ENCODE measurements around the gene PLPP7.
"Not testable (repeated sequence)": the region's sequence is repeated elsewhere in the genome, so short reads cannot be mapped to it uniquely, and the experiment has no call there.

PLPP7 gene

GRCh38 chr9:131289301-131290035 lies at the start of gene PLPP7:
Gene PLPP7, plus strand, starts transcription at chr9:131289723. Its CDS starts 275 bp downstream, at chr9:131289998.
- DNase-seq (ENCODE audit: low read depth in 2 of 2) = no peak

DNA sequence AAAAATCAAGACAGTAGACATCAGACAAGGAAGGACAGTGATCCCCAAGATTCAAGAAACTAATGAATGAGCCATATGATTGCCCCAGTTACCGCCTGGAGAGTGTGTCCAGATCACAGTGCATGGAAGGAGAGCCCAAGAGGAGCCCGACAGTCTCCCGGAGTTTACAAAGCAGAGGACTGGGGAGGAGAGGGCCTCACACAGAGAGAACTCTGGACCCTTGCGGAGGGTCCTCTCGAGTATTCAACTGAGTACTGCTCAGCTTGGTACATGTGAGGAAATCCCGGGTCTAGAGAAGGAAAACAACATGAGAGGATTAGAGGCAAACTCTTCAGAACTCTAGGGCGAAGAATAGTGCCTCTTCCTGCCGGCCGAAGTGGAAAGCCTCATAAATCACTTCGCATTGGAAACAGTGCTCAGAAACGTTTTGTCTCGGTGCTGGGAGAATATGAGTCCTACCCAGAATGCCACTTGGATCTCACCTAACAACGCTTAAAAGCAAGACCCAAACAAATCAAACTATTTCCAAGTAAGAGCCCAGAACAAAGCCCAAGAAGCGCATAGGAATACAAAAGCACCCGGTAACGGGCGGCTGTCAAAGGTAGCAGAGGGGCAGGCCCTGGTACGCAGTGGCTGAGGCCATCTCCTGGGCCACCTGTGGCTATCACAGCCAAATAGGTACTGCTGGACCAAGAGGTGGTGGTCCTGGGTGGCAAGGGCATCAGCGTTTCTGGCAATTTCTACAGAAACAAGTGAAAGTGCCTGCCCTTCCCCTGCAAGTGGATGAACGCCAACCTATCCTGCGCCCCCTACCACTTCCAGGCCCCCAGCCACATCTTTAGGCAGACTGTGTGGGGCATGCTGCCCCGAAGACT lies 49.2 kb upstream of the PLPP7 start:
- no peak for DNase-seq (ENCODE audit: low read depth in 2 of 2)

DNA sequence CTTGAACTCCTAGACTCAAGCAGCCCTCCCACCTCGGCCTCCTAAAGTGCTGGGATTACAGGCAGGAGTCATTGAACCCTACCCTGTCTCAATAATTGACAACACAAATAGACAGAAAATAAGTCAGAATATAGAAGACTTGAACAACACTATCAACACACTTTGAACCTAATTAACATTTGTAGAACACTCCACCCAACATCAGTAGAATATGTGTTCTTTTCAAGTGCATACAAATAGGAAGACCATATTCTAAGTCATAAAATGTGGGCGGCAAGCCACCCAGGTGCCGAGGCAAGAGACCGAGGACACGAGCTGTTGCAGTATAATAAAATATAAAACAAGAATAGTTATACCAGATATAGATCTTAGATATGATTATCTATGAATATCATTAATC lies 45.2 kb upstream of the PLPP7 start:
- DNase-seq (ENCODE audit: low read depth in 2 of 2) = not testable (repeated sequence)

DNA sequence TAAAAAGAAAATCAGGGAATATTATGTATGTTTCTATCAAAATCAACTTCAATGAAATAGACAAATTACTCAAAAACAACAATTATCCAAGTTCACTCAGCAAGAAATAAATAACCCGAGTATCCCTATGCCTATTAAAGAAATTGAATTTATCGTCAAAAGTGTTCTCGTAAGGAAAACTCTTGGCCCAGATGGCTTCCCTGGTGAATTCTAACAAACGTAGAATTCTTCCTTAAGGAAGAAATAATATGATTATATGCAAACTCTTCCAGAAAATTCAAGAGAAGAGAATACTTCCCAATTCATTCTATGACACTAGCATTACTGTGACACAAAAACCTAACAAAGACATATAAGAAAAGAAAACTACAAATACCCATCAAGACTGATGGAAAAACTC lies 42.9 kb upstream of the PLPP7 start:
- DNase-seq (ENCODE audit: low read depth in 2 of 2) = no peak

- DNase-seq (ENCODE audit: low read depth in 2 of 2) = no peak
Measured at GRCh38 chr9:131252120-131252519, 37.4 kb upstream of the PLPP7 start.

DNA sequence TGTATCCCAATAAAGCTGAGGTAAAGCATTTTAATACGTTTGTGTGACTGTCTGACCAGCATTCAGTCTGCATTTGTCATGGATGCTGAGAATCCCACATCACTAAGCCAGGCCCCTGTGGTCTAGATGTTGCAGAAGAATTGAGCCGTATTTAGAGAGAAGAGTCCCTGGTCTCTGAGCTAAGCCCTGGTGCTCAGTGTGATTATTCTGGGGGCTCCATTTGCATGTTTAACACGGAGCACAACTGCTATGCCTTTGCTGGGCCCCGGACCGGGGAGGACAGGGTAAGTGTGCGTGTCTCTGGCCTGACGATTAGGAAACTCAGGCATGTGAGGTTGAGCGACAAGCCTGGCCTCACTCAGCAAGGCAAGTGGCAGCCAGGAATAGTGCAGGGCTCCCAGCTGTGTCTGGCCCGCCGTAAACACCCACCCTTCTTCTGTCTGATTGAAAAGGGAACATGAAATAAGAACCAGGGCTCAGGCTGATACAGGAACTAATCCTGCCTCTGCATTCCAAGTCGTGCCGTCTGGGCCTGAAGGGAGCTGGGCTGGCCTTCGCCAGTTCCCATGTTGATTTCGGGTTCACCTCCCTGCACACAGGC lies 35.5 kb upstream of the PLPP7 start:
- no peak for DNase-seq (ENCODE audit: low read depth in 2 of 2)

DNA sequence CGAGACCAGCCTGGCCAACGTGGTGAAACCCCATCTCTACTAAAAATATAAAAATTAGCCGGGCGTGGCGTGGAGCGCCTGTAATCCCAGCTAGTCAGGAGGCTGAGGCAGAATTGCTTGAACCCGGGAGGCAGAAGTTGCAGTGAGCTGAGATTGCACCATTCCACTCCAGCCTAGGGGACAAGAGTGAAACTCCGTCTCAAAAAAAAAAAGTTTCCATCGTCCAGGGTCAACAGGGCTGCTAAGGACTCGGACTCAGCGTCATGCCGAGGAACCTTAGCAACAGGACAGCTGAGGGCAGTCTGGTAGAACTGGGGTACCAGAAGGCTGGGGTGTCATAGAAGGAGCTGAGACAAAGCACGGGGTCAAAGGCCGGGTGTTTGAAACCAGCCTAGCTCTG lies 34.9 kb upstream of the PLPP7 start:
- DNase-seq (ENCODE audit: low read depth in 2 of 2) = no peak

DNA sequence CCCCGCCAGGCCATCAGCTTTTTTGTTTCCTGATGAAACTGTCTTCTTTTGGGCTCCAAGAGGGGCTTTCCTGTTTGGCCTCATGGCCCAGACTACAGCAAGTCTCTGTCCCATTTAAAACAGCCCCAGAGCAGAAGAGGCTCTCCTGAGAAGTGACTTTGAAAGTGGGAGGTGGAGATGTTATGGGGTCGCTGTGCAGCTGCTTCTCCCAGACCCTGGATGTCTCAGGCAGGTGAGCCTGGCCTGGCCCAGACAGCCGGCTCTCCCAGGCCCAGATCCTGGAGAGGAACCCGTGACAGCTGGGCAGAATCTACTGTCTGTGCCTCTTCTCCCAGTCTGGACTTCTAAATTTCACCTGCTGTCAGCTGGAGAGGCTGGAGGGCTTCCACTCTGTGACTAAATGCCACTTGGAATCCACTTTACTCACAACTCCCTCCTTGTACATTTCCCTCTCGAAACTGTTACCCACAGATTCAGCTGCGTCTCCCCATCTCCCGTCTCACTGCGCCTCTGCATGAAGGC lies 33.8 kb upstream of the PLPP7 start:
- no peak for DNase-seq (ENCODE audit: low read depth in 2 of 2)

DNA sequence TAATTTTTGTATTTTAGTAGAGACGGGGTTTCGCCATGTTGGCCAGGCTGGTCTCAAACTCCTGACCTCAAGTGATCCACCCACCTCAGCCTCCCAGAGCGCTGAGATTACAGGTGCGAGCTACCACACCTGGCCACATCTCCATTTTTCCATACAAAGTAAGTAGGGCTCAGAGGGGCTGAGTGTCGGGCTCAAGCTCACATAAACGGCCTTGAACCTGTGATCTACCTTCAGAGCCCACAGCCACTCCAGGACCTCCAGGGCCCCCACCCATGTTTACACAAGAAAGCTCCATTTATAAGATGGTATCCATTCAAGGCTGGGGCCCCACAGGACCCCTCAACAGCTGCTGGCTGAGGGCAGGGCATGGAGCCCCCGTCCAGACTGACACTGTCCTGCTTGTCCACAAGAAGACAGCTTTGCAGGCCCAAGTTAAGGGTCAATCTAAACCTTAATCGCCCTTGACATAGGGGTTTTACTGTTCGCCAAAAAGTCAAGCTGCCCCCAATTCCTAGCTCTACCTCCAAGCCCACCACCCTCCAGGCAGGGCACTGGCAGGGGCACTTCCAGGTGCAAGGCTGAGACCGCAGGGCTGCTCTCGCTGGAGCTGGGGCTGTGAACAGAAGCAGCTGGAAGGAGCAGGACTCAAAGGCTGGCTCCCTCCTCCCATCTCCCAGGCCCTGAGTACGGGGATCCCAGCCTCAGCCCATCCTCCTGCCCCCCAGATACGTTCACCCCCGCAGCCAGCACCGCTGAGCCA lies 32.1 kb upstream of the PLPP7 start:
- DNase-seq (ENCODE audit: low read depth in 2 of 2) = no peak

GRCh38 chr9:131258186-131258585 lies 31.3 kb upstream of the PLPP7 start:
- no peak for DNase-seq (ENCODE audit: low read depth in 2 of 2)

GRCh38 chr9:131258698-131259431 lies 30.7 kb upstream of the PLPP7 start:
- DNase-seq (ENCODE audit: low read depth in 2 of 2) = no peak

GRCh38 chr9:131259432-131259898 lies 30.1 kb upstream of the PLPP7 start:
- no peak for DNase-seq (ENCODE audit: low read depth in 2 of 2)

DNA sequence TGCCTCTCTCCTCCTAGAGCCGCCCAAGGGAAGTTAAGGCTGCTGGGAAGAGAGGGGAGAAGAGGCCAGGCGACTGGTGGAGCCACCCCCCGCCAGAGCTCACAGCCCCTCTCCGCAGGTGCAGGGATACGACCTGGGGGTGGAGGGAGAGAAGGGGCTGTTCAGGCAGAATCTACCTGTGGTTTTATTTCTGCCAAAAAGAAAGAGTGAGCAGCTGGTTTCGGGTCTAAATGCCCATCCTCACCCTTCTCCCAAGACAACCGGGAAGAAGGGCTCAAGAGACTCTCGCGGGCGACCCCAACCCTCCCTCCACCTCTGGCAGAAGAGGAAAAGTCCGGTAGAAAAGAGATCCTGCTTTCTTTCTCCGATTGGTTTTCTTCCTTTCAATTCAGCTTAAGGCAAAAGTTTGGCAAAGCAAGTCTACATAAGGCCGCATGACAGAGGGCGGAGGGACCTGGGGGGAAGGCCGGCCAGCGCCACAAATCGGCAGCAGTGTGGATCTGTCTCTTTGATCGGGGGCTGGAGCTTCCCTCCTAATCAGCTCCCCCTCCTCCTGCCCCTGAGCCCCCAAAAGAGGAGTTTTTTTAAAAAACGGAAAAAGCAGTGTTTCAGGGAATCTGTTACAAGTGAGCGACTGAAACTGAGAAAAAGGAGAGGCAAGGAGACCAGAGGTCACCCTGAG lies 29.5 kb upstream of the PLPP7 start:
- no peak for DNase-seq (ENCODE audit: low read depth in 2 of 2)

DNA sequence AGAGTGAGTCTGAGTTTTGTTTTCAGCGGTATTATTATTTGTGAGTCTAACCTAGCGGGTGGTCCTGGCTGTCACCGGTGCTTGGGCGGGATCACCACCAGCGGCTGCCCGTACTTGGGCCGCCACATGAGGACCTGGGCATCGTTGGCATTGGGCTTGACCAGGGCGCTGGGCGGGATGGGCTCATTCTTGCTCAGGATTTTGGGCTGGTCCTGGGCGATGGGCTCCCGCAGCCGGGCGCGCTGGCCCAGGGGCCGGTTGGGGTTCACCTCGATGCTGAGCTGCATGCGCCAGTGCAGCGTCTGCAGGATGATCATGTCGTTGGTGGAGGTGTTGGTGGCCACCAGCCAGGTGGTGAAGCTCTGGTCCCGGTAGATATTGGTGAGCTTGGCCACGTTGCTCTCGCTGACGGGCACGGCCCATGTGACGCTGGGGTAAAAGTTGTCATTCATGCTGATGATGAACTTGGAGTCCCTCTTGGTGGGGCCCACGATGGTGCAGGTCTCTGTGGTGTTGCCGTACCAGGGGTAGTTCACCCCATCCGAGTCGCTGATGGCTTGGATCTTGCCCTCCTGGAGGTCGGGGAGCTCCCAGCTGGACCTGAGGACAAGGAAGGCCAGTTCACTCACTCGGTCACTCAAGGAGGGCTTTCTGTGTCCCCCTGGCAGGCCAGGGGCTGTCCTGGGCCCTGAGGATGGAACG lies 28.6 kb upstream of the PLPP7 start:
- no peak for DNase-seq (ENCODE audit: low read depth in 2 of 2)

DNA sequence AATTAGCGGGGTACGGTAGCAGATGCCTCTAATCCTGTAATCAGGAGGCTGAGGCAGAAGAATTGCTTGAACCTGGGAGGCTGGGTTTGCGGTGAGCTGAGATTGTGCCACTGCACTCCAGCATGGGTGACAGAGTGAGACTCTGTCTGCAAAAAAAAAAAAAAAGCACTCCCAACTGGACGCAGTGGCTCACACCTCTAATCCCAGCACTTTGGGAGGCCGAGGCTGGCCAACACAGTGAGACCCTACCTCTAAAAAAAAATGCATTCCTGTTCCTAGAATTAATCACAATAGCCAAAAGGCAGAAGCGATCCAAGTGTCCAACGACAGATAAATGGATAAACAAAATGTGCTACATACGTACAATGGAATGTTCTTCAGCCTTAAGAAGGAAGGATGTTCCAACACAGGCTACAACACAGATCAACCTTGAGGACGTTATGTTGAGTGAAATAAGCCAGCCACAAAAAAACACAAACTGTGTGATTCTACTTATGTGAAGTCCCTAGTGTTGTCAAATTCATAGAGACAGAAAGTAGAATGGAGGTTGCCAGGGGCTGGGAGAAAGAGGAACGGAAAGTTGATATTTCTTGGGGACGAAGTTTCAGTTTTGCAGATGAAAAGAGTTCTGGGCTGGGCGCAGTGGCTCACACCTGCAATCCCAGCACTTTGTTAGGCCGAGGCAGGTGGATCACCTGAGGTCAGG lies 27.0 kb upstream of the PLPP7 start:
- DNase-seq (ENCODE audit: low read depth in 2 of 2) = no peak

DNA sequence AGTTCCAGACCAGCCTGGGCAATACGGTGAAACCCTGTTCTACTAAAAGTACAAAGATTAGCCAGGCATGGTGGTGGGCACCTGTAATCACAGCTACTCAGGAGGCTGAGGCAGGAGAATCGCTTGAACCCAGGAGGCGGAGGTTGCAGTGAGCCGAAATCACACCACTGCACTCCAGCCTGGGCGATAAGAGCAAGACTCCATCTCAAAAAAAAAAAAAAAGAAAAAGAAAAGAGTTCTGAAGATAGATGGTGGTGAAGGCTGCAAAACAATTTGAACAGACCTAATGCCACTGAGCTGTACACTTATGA lies 26.5 kb upstream of the PLPP7 start:
- not testable (repeated sequence) for DNase-seq (ENCODE audit: low read depth in 2 of 2)

DNA sequence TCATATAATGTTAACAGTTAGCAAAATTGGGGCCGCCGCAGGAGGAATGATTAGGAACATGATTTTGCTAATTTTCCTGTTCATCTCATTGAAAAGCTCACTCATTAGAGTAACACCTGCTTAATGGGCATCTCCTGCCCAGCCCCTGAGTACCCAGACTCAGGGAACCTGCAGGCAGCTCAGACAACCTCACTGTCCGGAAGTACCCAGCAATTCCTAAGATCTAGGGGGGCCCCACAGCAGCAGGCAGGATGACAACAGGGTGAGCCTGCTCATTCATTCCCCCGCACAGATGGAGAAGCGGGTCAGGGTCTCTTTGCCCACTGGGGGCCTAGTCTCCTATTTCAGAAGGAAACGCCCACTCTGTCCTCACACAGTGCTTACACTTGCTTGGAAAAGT lies 25.8 kb upstream of the PLPP7 start:
- DNase-seq (ENCODE audit: low read depth in 2 of 2) = no peak

DNA sequence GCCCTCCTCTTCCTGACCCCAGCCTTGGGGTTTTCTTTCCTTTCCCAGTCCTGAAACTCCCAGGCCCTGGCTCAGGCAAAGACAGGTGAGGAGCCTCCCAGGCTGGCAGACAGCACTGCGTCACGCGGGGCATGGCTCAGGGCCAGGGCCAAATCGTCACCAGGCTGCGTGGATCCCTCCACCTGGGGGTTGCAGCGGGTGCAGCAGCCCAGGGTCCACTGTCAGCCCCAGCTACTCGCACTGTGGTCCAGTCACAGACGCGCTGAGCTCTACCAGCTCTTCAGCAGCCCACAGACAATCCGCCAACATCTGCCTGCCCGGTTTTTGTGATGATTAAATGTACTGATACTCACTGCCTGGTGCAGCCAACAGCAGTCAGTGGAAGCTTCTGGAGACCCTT lies 25.3 kb upstream of the PLPP7 start:
- no peak for DNase-seq (ENCODE audit: low read depth in 2 of 2)

All from stimulated activated CD8-positive, alpha-beta memory T cell treated with anti-CD3 and anti-CD28 coated beads, Interleukin-2, amount 100 ng/mL, for 1 hour (primary cell).